Measurements from ENCODE around the gene TANC1.
A peak's percentile ranks its signal among the peaks of the same experiment; 100 is the strongest.

The TANC1 gene

DNA sequence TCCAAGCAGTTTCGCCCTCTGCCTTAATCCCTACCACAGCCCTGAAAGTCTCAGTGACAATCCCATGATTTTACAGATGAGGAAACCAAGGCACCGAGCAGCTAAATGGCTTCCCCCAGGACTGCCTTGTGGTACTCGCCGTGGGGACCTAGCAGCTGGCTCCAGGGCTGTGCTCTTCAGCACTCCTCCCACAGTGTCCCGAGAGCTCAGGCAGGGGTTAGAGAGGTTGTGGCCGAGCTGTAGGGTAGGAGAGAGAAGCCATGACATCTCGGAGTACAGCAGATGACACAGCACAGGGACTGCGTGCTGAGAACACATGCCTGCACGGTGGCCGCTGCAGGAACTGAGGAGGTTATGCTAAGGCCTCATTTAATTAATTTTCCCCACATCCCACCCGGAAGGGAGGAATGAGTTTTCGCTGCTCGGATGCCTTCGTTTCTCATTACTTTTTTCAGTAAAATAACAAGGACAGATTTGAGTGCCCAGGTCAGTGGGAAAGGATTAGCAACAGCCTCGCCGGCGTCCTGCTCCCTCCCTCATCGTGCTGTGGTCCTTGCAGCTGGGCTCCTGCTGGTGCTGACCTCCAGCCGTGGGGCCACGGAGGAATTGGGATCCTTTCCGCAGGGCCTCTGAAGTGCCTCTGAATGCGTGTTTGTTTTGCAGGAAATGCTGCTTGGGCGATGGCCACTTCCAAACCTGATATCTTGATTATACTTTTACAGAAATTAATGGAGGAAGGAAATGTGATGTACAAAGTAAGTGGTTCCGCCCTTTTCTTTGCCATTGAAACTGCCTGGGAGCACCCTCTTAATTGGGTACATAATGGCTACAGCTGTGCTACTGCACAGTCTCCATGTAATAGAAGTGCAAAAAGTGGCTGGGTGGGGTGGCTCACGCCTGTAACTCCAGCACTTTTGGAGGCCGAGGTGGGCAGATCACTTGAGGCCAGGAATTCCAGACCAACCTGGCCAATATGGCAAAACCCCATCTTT, 256.9 kb downstream of the TANC1 start:
- Mint-ChIP-seq H3K4me3 (no peak overlapping the region), H3K4me1 (peaks cover 0 to 2% of the 10 kb centered on the region in 2 donors), H3K36me3 (peaks cover 0 to 10% of the 10 kb centered on the region in 2 donors), H3K27me3 (no peaks in the 10 kb centered on the region), H3K27ac (no peak overlapping the region), H3K9me3 (no peaks in the 10 kb centered on the region)
- ATAC-seq (replicated peaks) (no peak), DNase-seq (no peak)

DNA sequence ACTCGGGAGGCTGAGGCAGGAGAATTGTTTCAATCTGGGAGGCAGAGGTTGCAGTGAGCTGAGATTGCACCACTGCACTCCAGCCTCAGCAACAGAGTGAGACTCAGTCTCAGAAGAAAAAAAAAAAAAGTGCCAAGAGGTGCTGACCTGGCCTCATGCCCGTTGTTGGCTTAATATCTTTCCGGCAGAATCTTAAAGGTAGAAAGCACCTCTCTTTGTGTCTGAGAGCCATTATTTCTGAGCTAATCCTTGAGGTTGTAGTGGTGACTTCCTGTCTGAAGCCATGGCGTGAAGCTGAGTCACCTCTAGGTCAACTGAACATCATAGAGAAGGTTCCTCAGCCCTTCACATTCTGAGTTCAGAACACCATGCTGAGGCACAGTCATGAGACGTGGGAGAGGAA, 257.6 kb downstream of the TANC1 start:
- Mint-ChIP-seq H3K9me3 (no peaks in the 10 kb centered on the region), H3K27me3 (no peaks in the 10 kb centered on the region), H3K36me3 (peaks cover 2 to 10% of the 10 kb centered on the region in 2 donors), H3K4me1 (peaks cover 0 to 2% of the 10 kb centered on the region in 2 donors), H3K27ac (no peak overlapping the region), H3K4me3 (no peak overlapping the region)
- no peak for DNase-seq
- ATAC-seq (replicated peaks): peak; percentile 50 to 57

GRCh38 chr2:159226608-159227385, 258.4 kb downstream of the TANC1 start:
- H3K9me3 Mint-ChIP-seq: no peaks in the 10 kb centered on the region
- H3K4me3 Mint-ChIP-seq: no peak overlapping the region
- no peaks in the 10 kb centered on the region for H3K27me3 Mint-ChIP-seq
- DNase-seq (no peak), ATAC-seq (replicated peaks) (no peak)
- no peak overlapping the region for H3K27ac Mint-ChIP-seq
- peaks cover 0 to 2% of the 10 kb centered on the region in 2 donors for H3K4me1 Mint-ChIP-seq
- peaks cover 2 to 10% of the 10 kb centered on the region in 2 donors for H3K36me3 Mint-ChIP-seq

DNA sequence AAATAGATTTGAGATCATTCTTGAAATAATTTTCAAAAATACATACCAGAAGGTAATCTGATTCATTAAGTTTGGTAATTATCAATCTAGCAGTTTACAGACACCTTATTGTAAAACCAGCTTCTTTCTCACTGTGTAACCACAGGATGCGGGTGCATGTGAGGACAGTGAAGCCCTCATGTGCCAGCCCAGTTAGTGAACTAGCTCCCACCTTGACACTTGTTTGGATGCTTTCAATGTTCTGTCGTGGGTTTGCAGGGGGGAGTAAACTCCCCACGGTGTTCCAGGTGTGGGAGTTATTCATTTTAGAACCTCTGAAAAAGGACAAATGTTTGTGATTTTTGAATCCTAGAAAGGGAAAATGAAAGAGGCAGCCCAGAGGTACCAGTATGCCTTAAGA, 259.0 kb downstream of the TANC1 start:
- H3K27ac Mint-ChIP-seq: no peak overlapping the region
- DNase-seq (no peak), ATAC-seq (replicated peaks) (no peak)
- no peak overlapping the region for H3K4me3 Mint-ChIP-seq
- H3K4me1 Mint-ChIP-seq: peaks cover 0 to 2% of the 10 kb centered on the region in 2 donors
- no peaks in the 10 kb centered on the region for H3K9me3 Mint-ChIP-seq
- no peaks in the 10 kb centered on the region for H3K27me3 Mint-ChIP-seq
- peaks cover 3 to 10% of the 10 kb centered on the region in 2 donors for H3K36me3 Mint-ChIP-seq

- H3K36me3 Mint-ChIP-seq: peaks cover 3 to 13% of the 10 kb centered on the region in 2 donors
- peaks cover 0 to 2% of the 10 kb centered on the region in 2 donors for H3K4me1 Mint-ChIP-seq
- ATAC-seq (replicated peaks): no peak
- no peak overlapping the region for H3K27ac Mint-ChIP-seq
- no peak overlapping the region for H3K4me3 Mint-ChIP-seq
- no peaks in the 10 kb centered on the region for H3K27me3 Mint-ChIP-seq
- no peaks in the 10 kb centered on the region for H3K9me3 Mint-ChIP-seq
- DNase-seq: no peak
Measured at GRCh38 chr2:159228081-159228581, 259.7 kb downstream of the TANC1 start.

- peaks cover 0 to 2% of the 10 kb centered on the region in 2 donors for H3K4me1 Mint-ChIP-seq
- H3K27me3 Mint-ChIP-seq: no peaks in the 10 kb centered on the region
- no peaks in the 10 kb centered on the region for H3K9me3 Mint-ChIP-seq
- H3K27ac Mint-ChIP-seq: no peak overlapping the region
- H3K4me3 Mint-ChIP-seq: no peak overlapping the region
- peaks cover 3 to 19% of the 10 kb centered on the region in 2 donors for H3K36me3 Mint-ChIP-seq
- ATAC-seq (replicated peaks) (no peak), DNase-seq (no peak)
Measured at GRCh38 chr2:159229476-159230144, 261.2 kb downstream of the TANC1 start.

DNA sequence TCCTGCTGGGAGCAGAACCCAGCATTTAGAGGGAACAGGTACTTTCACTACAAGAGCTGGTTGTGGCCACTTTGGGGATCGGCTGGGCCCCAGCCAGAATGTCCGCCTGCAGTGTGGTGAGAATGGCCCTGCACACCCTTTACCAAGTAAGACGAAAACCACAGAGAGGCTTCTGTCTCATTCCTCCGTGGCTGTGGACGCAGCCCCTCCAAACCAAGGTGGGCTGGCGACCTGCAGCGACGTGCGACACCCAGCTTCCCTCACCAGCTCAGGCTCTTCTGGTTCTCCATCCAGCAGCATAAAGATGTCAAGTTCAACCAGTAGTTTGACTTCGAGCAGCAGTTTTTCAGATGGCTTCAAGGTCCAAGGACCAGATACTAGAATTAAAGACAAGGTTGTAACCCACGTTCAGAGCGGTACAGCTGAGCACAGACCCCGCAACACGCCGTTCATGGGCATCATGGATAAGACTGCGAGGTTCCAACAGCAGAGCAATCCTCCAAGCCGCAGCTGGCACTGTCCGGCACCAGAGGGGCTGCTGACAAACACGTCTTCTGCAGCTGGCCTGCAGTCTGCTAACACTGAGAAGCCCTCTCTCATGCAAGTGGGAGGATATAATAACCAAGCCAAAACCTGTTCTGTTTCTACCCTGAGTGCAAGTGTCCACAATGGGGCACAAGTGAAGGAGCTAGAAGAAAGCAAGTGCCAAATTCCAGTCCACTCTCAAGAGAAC, 261.9 kb downstream of the TANC1 start:
- H3K4me1 Mint-ChIP-seq: peaks cover 0 to 2% of the 10 kb centered on the region in 2 donors
- H3K36me3 Mint-ChIP-seq: peaks cover 3 to 23% of the 10 kb centered on the region in 2 donors
- H3K27ac Mint-ChIP-seq: no peak overlapping the region
- no peak for ATAC-seq (replicated peaks)
- no peak overlapping the region for H3K4me3 Mint-ChIP-seq
- DNase-seq: no peak
- no peaks in the 10 kb centered on the region for H3K9me3 Mint-ChIP-seq
- no peaks in the 10 kb centered on the region for H3K27me3 Mint-ChIP-seq

- H3K9me3 Mint-ChIP-seq: no peaks in the 10 kb centered on the region
- no peaks in the 10 kb centered on the region for H3K27me3 Mint-ChIP-seq
- H3K36me3 Mint-ChIP-seq: peaks cover 3 to 29% of the 10 kb centered on the region in 2 donors
- no peaks in the 10 kb centered on the region for H3K4me1 Mint-ChIP-seq
- ATAC-seq (replicated peaks) (no peak), DNase-seq (no peak)
- no peak overlapping the region for H3K4me3 Mint-ChIP-seq
- H3K27ac Mint-ChIP-seq: no peak overlapping the region
Measured at GRCh38 chr2:159232456-159233170, 264.2 kb downstream of the TANC1 start.

DNA sequence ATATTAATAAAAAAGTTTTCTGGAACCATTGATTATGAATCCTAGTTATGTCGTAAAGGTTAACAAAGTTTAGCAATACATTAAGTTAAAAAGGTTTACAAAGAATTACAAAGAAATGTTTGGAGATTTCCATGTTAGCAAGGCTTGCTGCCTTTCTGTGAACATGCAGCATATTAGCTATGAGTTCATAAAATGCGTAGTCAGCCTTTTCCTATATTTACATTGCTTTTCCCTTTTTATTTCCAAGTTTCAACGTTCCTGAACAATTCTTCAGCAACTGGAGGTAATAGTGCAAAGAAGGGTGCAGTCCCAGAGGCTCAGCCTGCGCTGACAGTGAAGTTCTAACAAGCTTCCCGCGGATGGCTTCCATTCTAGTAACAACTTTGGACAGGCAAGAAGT, 266.4 kb downstream of the TANC1 start:
- no peaks in the 10 kb centered on the region for H3K4me1 Mint-ChIP-seq
- no peaks in the 10 kb centered on the region for H3K27me3 Mint-ChIP-seq
- H3K36me3 Mint-ChIP-seq: peaks cover 11 to 39% of the 10 kb centered on the region in 2 donors
- DNase-seq (no peak), ATAC-seq (replicated peaks) (no peak)
- no peak overlapping the region for H3K27ac Mint-ChIP-seq
- H3K9me3 Mint-ChIP-seq: no peaks in the 10 kb centered on the region
- H3K4me3 Mint-ChIP-seq: no peak overlapping the region

DNA sequence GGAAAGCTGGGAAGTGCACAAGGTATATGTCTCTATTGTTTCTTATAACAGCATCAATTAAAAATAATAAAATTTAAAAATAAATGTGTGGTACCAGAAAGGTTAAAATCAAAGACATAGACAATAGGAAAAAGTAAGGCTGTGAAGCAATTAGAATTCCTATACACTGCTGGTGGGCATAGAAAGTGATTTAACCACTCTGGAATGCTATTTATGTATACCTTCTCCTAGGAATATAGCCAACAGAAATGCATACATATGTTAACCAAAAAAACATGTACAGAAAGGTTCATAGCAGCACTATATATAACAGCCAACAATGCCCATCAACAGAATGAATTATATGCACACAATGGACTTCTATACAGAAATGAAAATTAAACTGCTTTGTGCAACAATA, 275.1 kb downstream of the TANC1 start:
- DNase-seq: no peak
- peaks cover 0 to 1% of the 10 kb centered on the region in 2 donors for H3K9me3 Mint-ChIP-seq
- no peak for ATAC-seq (replicated peaks)
- H3K27me3 Mint-ChIP-seq: no peaks in the 10 kb centered on the region
- H3K4me1 Mint-ChIP-seq: no peaks in the 10 kb centered on the region
- H3K27ac Mint-ChIP-seq: peak overlapping the region; percentile 16
- peaks cover 38 to 63% of the 10 kb centered on the region in 2 donors for H3K36me3 Mint-ChIP-seq
- H3K4me3 Mint-ChIP-seq: no peak overlapping the region

GRCh38 chr2:159246325-159246988, 278.0 kb downstream of the TANC1 start:
- ATAC-seq (replicated peaks) (no peak), DNase-seq (no peak)
- Mint-ChIP-seq H3K9me3 (peaks cover 0 to 1% of the 10 kb centered on the region in 2 donors), H3K4me1 (peaks cover 8 to 22% of the 10 kb centered on the region in 2 donors), H3K27ac (no peak overlapping the region), H3K27me3 (no peaks in the 10 kb centered on the region), H3K4me3 (no peak overlapping the region), H3K36me3 (peaks cover 35 to 45% of the 10 kb centered on the region in 2 donors)

DNA sequence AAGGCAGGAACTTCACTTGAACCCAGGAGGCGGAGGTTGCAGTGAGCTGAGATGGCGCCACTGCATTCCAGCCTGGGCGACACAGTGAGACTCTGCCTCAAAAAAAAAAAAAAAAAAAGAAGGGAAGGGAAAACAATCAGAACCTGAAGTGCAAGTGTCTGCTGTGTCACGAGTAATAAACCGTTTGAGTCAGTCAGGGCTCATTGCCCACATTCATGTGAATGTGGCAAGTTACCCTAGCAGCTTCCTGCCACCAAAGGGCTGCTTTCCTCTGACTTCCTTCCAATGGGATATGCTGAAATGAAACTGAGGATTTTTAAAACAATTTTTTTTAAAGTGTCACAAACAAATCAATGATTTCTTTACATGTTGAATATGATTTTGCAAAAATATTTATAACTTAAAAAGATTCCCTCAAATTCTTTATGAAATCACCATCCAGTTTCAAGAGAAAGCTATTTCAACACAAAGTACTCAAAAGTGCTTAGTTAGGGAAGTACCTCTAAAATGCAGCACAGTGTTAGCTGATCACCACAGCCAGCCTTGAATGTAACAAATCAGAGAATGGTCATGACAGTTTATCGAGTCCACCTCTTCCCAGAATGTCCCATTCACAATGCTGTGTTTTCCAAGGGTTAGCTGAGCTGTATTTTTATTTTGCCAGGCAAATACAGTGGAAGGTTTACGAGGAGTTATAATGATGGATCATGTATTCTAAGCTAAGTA, 281.7 kb downstream of the TANC1 start:
- ATAC-seq (replicated peaks): peak; percentile 70 to 84
- Mint-ChIP-seq H3K27ac (peak overlapping the region; percentile 75), H3K36me3 (peaks cover 28 to 38% of the 10 kb centered on the region in 2 donors)

More for the DNA sequence above, 281.7 kb downstream of the TANC1 start:
- peak overlapping the region in 1 of 2 donors; percentile 60 for H3K4me3 Mint-ChIP-seq
- H3K27me3 Mint-ChIP-seq: no peaks in the 10 kb centered on the region
- DNase-seq: no peak
- peaks cover 13 to 27% of the 10 kb centered on the region in 2 donors for H3K4me1 Mint-ChIP-seq
- peaks cover 0 to 1% of the 10 kb centered on the region in 2 donors for H3K9me3 Mint-ChIP-seq

Measured in stimulated activated naive B cell treated with anti-CD40 and anti-IgM and Interleukin-4, amounts not matched to agents 10 μg/mL and 1 μg/mL and 100 μg/mL, for 72 hours (primary cell).